NCI-H1417 treated with DMSO at 0.1 percent for 48 hours (cell line): ENCODE results near the gene UBD.

Experiments
- DNase-seq: peaks from one replicate; lab custom pipeline; 2025; lab: John Stamatoyannopoulos, UW

The UBD gene

GRCh38 chr6:29561091-29561490 is 1.6 kb upstream of the UBD start:
- DNase-seq: no peak

GRCh38 chr6:29558439-29559079 is 973 bp downstream of the UBD start:
- no peak for DNase-seq

GRCh38 chr6:29557320-29557719 is 2.2 kb downstream of the UBD start:
- DNase-seq: no peak

GRCh38 chr6:29554764-29555163 is 4.8 kb downstream of the UBD start:
- DNase-seq: no peak

GRCh38 chr6:29553268-29554057 is 6.1 kb downstream of the UBD start:
- no peak for DNase-seq

GRCh38 chr6:29552512-29553051 is 7.0 kb downstream of the UBD start:
- no peak for DNase-seq

GRCh38 chr6:29547573-29547972 is 12.0 kb downstream of the UBD start:
- DNase-seq: no peak

GRCh38 chr6:29537714-29538403 is 21.7 kb downstream of the UBD start:
- no peak for DNase-seq

- DNase-seq: no peak
These were observed 27.1 kb downstream of the UBD start for GRCh38 chr6:29532320-29532951.

- no peak for DNase-seq
These were observed 27.9 kb downstream of the UBD start for GRCh38 chr6:29531668-29532067.

GRCh38 chr6:29530671-29531310 is 28.7 kb downstream of the UBD start:
- no peak for DNase-seq

GRCh38 chr6:29529956-29530355 is 29.6 kb downstream of the UBD start:
- DNase-seq: no peak

- DNase-seq: no peak
These were observed 30.5 kb downstream of the UBD start for GRCh38 chr6:29528988-29529560.

- no peak for DNase-seq
These were observed 31.1 kb downstream of the UBD start for GRCh38 chr6:29528300-29528931.

- DNase-seq: no peak
These were observed 32.0 kb downstream of the UBD start for GRCh38 chr6:29527564-29527963.

- no peak for DNase-seq
These were observed 32.4 kb downstream of the UBD start for GRCh38 chr6:29527126-29527525.

GRCh38 chr6:29525311-29525639 is 34.3 kb downstream of the UBD start:
- DNase-seq: no peak

GRCh38 chr6:29524444-29525310 is 34.9 kb downstream of the UBD start:
- no peak for DNase-seq

- DNase-seq: no peak
These were observed 35.5 kb downstream of the UBD start for GRCh38 chr6:29524044-29524443.

- DNase-seq: no peak
These were observed 37.3 kb downstream of the UBD start for GRCh38 chr6:29522227-29522626.
